Psoas muscle (tissue), 8 donors: ENCODE results near the gene DESI2. TPM values are rescaled to one million over a fixed set of nuclear protein-coding genes. Genes with fewer than 3 reads are reported as not detected.

Source experiments
- ATAC-seq, 4 donors: fragments of 200-7000 bp; cut with Tn5 transposase; one replicate each; pipeline ENCODE4 v1.9.1; 2020; ENCODE audit warnings: moderate library complexity in 3 of 4, mild to moderate bottlenecking in 2 of 4
- DNase-seq, 2 donors: peaks; one replicate each; pipeline ENCODE4 v3.0.0-alpha.2; 2020
- H3K27ac ChIP-seq: fragments of 200-600 bp; one replicate; pipeline ENCODE4 v1.8.0; 2022
- H3K27me3 ChIP-seq, 3 donors: fragments of 200-600 bp in 1 of 3; one replicate each; pipeline versions ENCODE4 v1.6.1 to v1.8.0; 2013 to 2022; ENCODE audit warnings: low read length in 2 of 3, mild to moderate bottlenecking in 2 of 3, moderate library complexity in 1 of 3; ENCODE audit not compliant: insufficient read depth in 3 of 3
- H3K36me3 ChIP-seq, 2 donors: fragments of 200-600 bp in 1 of 2; one replicate each; pipeline versions ENCODE4 v1.6.1 to v1.8.0; 2013 to 2022; ENCODE audit warnings: low read depth in 1 of 2, mild to moderate bottlenecking in 1 of 2, moderate library complexity in 1 of 2; ENCODE audit not compliant: insufficient read depth in 1 of 2
- H3K4me1 ChIP-seq: fragments of 200-600 bp; one replicate; pipeline ENCODE4 v1.8.0; 2022
- H3K4me3 ChIP-seq: fragments of 200-600 bp; one replicate; pipeline ENCODE4 v1.8.0; 2022; ENCODE audit warnings: mild to moderate bottlenecking
- H3K9me3 ChIP-seq: fragments of 200-600 bp; one replicate; pipeline ENCODE4 v1.8.0; 2022
- CTCF ChIP-seq: fragments of 200-600 bp; IDR thresholded peaks from one replicate; pipeline ENCODE4 v1.8.0; 2022; ENCODE audit warnings: antibody characterized with exemption
- WGBS, 3 donors: extraction: QIAGEN DNeasy Blood & Tissue Kit; methylation state at CpG; one replicate each; pipeline versions ENCODE4 v1.1.6 to v1.1.7; 2013; 5-methylcytosine and 5-hydroxymethylcytosine counted together
- intact Hi-C, 2 donors: fragments of 100-400 bp; cut with DNase I; formaldehyde crosslinking; loops; one replicate each; pipeline versions ENCODE4 v1.11.0 to v1.14.2; 2022
- polyA plus RNA-seq, 3 donors: library from polyadenylated mRNA; stranded (reverse); fragments of 200-250 nt; gene quantifications; one replicate each; pipeline ENCODE4 v1.2.3, GENCODE V29; 2013
- total RNA-seq, 4 donors: library from RNA; stranded (reverse); fragmentation: NEBNext Ultra II Directional in 2 of 4; extraction: Animal tissue kit (Norgen Biotek cat#: 25700) in 2 of 4; gene quantifications; one replicate each; pipeline versions ENCODE4 v1.2.1 to v1.2.4, GENCODE V29; 2021 to 2023
- donor health status: healthy with polysubstance abuse.
- donor health status: DM: no; HTN: no; CAD: no; lungs with moderate emphysema.
- donor health status: Bipolar disorder and iron deficiency.
- donor health status: healthy.
- donor health status: DM: yes; HTN: yes; CAD: no.
- donor health status: DM: no; HTN: no; CAD: no.
- donor health status: DM: no; HTN: no; CAD: no.
- donor health status: DM: yes; HTN: yes; CAD: no.

DESI2 gene
- total and polyA plus RNA-seq, 7 donors = 10.9 to 43.3 (median 19.5) TPM

- Histone ChIP-seq H3K9me3 (no peaks in the 10 kb centered on the region), H3K27me3 (peaks cover 0 to 6% (median 0%) of the 10 kb centered on the region in 3 donors), H3K4me3 (no peak overlapping the region), H3K27ac (no peak overlapping the region), H3K4me1 (no peaks in the 10 kb centered on the region), H3K36me3 (no peaks in the 10 kb centered on the region)
- WGBS, 3 donors = 73 to 81% (median 79%) methylated on average over 16 of the region's 16 CpGs
- DNase-seq = no peak
- no peak for TF ChIP-seq CTCF
- ATAC-seq = no peak
- intact Hi-C loops = no loop called here
Measured at GRCh38 chr1:244642526-244642925, 10.4 kb upstream of the DESI2 start.

DNA sequence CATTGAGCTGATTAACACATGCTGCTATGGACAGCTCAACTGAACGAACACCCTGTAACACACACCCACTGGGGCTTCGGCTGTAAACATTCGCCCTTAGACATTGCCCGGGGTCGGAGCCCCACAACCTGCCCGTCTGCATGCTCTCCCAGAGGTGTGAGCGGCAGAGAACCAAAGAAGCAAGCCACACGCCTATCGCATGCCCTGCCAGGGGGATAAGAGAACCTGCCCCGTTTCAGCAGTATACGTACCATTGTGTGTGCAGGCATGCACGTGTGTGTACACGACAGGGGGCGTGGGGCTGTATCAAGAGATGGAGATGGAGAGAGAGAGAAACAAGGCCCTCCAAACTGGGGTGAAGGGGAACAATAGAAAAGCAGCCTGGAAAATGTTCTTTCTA lies 9.9 kb upstream of the DESI2 start:
- TF ChIP-seq CTCF = no peak
- H3K36me3 ChIP-seq = no peaks in the 10 kb centered on the region
- ATAC-seq = no peak
- no peaks in the 10 kb centered on the region for H3K4me1 ChIP-seq
- 92 to 95% (median 94%) methylated on average over 14 of the region's 14 CpGs for WGBS, 3 donors
- DNase-seq = no peak
- no peak overlapping the region for H3K27ac ChIP-seq
- peaks cover 0 to 6% (median 0%) of the 10 kb centered on the region in 3 donors for H3K27me3 ChIP-seq
- no peak overlapping the region for H3K4me3 ChIP-seq
- intact Hi-C loops = no loop called here
- no peaks in the 10 kb centered on the region for H3K9me3 ChIP-seq

DNA sequence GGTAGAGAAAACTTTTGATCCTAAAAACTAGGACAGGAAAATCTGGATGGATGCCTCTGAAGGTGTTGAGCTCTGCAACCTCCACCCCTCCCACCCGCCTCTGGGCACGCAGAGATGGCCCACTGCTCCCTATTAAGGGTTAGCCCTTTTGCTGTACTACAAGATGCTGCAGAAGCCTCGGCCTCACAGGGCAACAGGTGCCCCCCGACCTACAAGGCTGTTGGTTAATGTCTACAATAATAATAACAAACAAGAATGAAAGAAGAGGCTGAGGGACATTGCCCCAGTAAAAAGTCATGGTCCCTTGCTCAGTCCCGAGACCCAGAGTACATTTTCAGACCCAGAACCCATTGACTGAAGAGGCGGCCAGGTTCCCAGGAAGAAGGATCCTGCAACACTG lies 7.5 kb upstream of the DESI2 start:
- DNase-seq = no peak
- WGBS, 3 donors = 76 to 79% (median 76%) methylated on average over 6 of the region's 6 CpGs
- H3K27me3 ChIP-seq = no peaks in the 10 kb centered on the region
- no peaks in the 10 kb centered on the region for H3K9me3 ChIP-seq
- no peak for ATAC-seq
- no peak overlapping the region for H3K4me3 ChIP-seq
- TF ChIP-seq CTCF = no peak
- intact Hi-C loops = no loop called here
- H3K36me3 ChIP-seq = no peaks in the 10 kb centered on the region
- no peaks in the 10 kb centered on the region for H3K4me1 ChIP-seq
- no peak overlapping the region for H3K27ac ChIP-seq

DNA sequence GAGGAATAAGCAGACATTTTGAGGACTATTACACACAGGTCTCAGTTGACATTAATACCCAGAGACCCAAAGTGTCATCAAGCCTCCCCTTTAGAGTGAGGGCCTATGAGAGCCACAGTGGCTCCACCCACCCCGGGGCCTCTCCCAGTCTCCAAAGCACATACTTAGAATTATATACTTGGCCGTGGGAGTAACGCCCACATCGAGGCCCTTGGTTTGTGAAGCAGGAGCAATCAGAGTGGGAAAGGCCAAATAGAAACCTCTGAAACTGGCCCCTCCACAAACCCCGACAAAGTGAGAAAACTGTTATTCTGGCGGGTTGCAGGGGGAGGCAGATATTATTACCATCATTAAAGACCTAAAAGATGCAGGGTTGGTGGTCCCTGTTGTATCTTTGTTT lies 7.0 kb upstream of the DESI2 start:
- H3K4me1 ChIP-seq = no peaks in the 10 kb centered on the region
- H3K9me3 ChIP-seq = no peaks in the 10 kb centered on the region
- intact Hi-C loops = no loop called here
- no peaks in the 10 kb centered on the region for H3K36me3 ChIP-seq
- no peak overlapping the region for H3K4me3 ChIP-seq
- H3K27ac ChIP-seq = no peak overlapping the region
- no peaks in the 10 kb centered on the region for H3K27me3 ChIP-seq
- DNase-seq = no peak
- ATAC-seq = no peak
- 66 to 73% (median 72%) methylated on average over 6 of the region's 6 CpGs for WGBS, 3 donors
- TF ChIP-seq CTCF = no peak

DNA sequence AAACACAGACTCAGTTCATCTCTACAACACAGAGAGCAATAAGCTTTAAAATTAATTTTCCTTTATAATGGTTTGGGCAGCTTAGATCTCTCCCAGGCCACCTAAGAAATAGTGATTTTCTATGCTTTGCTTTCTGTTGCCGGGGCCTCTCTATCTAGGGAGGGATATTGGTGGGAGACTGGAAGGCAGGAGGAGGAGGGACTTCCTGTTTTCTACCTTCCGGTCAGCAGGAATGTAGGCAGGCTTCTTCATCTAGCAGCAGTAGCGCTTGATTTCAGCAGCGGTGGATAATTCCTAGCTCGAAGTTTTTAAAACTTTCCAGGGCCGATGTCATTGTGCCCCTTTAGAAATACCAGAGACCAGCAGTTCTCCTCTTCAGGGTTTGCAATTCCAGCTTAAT lies 5.1 kb upstream of the DESI2 start:
- intact Hi-C loops = no loop called here
- Histone ChIP-seq H3K27me3 (no peaks in the 10 kb centered on the region), H3K4me1 (no peaks in the 10 kb centered on the region), H3K4me3 (no peak overlapping the region), H3K36me3 (no peaks in the 10 kb centered on the region), H3K27ac (no peak overlapping the region), H3K9me3 (no peaks in the 10 kb centered on the region)
- DNase-seq (no peak), ATAC-seq (no peak)
- TF ChIP-seq CTCF = no peak
- 72 to 84% (median 79%) methylated on average over 6 of the region's 6 CpGs for WGBS, 3 donors
